Astrocyte of the spinal cord (primary cell): Measurements from ENCODE around the gene RTL5.

Experiments used
- DNase-seq: peaks from one replicate; pipeline ENCODE4 v3.0.0; 2011; ENCODE audit warnings: low read depth, low spot score
- H3K4me3 ChIP-seq: 2 replicates; pipeline ENCODE4 v1.5.1; 2011; ENCODE audit warnings: low read depth, mild to moderate bottlenecking, low read length, moderate library complexity
- in situ Hi-C: cut with HindIII; loops from 2 replicates; pipeline ENCODE4 v1.10.0; 2017; ENCODE audit warnings: low sequenced_read_pairs
- TF ChIP-seq, protein P1 (sequence below): IDR thresholded peaks from 2 replicates; pipeline ENCODE4 v1.5.1; 2012; ENCODE audit warnings: low read depth, mild to moderate bottlenecking, low read length, inconsistent platforms

Gene RTL5

GRCh38 chrX:72102760-72103159, 29.0 kb downstream of the RTL5 start:
- DNase-seq = no peak
- H3K4me3 ChIP-seq = no peak overlapping the region
- in situ Hi-C loops = no loop called here
- TF ChIP-seq, protein P1, sequence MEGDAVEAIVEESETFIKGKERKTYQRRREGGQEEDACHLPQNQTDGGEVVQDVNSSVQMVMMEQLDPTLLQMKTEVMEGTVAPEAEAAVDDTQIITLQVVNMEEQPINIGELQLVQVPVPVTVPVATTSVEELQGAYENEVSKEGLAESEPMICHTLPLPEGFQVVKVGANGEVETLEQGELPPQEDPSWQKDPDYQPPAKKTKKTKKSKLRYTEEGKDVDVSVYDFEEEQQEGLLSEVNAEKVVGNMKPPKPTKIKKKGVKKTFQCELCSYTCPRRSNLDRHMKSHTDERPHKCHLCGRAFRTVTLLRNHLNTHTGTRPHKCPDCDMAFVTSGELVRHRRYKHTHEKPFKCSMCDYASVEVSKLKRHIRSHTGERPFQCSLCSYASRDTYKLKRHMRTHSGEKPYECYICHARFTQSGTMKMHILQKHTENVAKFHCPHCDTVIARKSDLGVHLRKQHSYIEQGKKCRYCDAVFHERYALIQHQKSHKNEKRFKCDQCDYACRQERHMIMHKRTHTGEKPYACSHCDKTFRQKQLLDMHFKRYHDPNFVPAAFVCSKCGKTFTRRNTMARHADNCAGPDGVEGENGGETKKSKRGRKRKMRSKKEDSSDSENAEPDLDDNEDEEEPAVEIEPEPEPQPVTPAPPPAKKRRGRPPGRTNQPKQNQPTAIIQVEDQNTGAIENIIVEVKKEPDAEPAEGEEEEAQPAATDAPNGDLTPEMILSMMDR = no peak

DNA sequence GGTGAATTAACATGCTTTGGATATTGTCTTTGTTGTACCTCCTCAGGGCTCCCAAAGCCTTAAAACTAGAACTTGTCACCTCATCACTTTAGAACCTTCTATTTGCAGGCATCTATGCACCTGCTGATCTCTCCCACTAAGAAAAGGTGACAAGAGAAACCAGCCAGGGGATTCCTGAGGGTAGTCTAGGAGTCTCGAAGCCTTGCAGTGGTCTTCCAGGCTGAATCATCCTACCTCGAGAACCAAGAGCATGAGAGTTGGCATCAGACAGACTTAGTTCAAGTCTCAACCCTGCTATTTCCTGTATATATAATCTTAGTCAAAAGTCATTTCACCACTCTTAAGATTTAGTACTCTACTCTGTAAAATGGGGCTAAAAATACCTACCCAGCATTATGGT, 29.6 kb downstream of the RTL5 start:
- in situ Hi-C loops = no loop called here

DNA sequence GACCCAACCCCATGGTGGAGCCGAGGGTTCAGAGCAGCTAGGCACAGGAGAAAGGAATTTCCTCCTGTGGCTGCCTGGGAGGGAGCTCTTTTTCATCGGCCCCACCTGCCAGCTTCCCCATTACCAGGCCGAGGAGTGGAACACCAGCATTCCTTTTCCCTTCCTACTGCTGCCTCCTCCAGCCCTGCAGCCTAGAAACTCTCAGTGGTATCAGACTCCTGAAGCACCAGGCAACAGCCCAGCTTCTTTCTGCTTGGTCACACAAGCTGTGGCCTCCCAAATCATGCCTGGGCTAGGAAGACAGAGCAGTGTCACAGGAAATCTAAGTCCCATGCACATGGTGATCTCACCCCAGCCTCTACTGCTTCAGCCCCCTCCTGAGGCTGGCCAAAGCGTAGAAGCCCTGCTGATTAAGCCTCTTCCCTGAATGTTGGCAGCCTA, 30.1 kb downstream of the RTL5 start:
- DNase-seq = no peak
- in situ Hi-C loops = no loop called here
- no peak overlapping the region for H3K4me3 ChIP-seq
- TF ChIP-seq, protein P1 = no peak

More for the DNA sequence above, 29.6 kb downstream of the RTL5 start:
- DNase-seq = no peak
- H3K4me3 ChIP-seq = no peak overlapping the region
- TF ChIP-seq, protein P1 = no peak

- DNase-seq = no peak
- H3K4me3 ChIP-seq = no peak overlapping the region
- TF ChIP-seq, protein P1 = no peak
Measured at GRCh38 chrX:72100824-72101351, 30.8 kb downstream of the RTL5 start.

GRCh38 chrX:72100051-72100755, 31.5 kb downstream of the RTL5 start:
- no peak for DNase-seq
- in situ Hi-C loops = no loop called here
- TF ChIP-seq, protein P1 = no peak
- no peak overlapping the region for H3K4me3 ChIP-seq

More at GRCh38 chrX:72100824-72101351, 30.8 kb downstream of the RTL5 start:
- in situ Hi-C loops = no loop called here

- in situ Hi-C loops = no loop called here
- TF ChIP-seq, protein P1 = no peak
- DNase-seq = no peak
- H3K4me3 ChIP-seq = no peak overlapping the region
Measured at GRCh38 chrX:72097098-72097497, 34.6 kb downstream of the RTL5 start.
